DND-41 (cell line): ENCODE measurements around the gene PARVA.

ENCODE experiments used
- ATAC-seq: fragments of 200-7000 bp; cut with Tn5 transposase; 3 replicates; pipeline ENCODE4 v1.9.1; 2021; ENCODE audit warnings: low read depth; ENCODE audit not compliant: insufficient read depth
- DNase-seq: peaks from one replicate; pipeline ENCODE4 v3.0.0-alpha.2; 2020
- H2AFZ ChIP-seq: 2 replicates; pipeline ENCODE4 v1.6.0; 2012; ENCODE audit warnings: low read depth, low read length
- H3K27ac ChIP-seq: 2 replicates; pipeline ENCODE4 v1.5.1; 2012; ENCODE audit warnings: low read length, inconsistent platforms
- H3K27me3 ChIP-seq: fragments of 200-600 bp; sonication (generic); 2 replicates; pipeline ENCODE4 v1.6.0; 2012; ENCODE audit warnings: low read length, mild to moderate bottlenecking, inconsistent platforms; ENCODE audit not compliant: insufficient read depth, poor library complexity
- H3K36me3 ChIP-seq: 2 replicates; pipeline ENCODE4 v1.5.1; 2012; ENCODE audit warnings: low read length, inconsistent platforms; ENCODE audit not compliant: insufficient read depth
- H3K4me1 ChIP-seq: 2 replicates; pipeline ENCODE4 v1.5.1; 2012; ENCODE audit warnings: mild to moderate bottlenecking, low read length; ENCODE audit not compliant: insufficient read depth
- H3K4me2 ChIP-seq: 2 replicates; pipeline ENCODE4 v1.6.0; 2012; ENCODE audit warnings: mild to moderate bottlenecking, moderate library complexity, low read length, inconsistent platforms; ENCODE audit not compliant: insufficient read depth
- H3K4me3 ChIP-seq, 2 experiments: fragments of 200-600 bp in 1 of 2; shearing (Covaris generic) in 1 of 2; 2 replicates each; pipeline ENCODE4 v1.5.1; 2012 to 2016; ENCODE audit warnings: inconsistent platforms in 2 of 2, low read length in 2 of 2, mild to moderate bottlenecking in 2 of 2, low read depth in 1 of 2, moderate library complexity in 1 of 2
- H3K79me2 ChIP-seq: 2 replicates; pipeline ENCODE4 v1.6.0; 2012; ENCODE audit warnings: low read length, inconsistent platforms; ENCODE audit not compliant: insufficient read depth
- H3K9ac ChIP-seq: 2 replicates; pipeline ENCODE4 v1.6.0; 2012; ENCODE audit warnings: low read depth, mild to moderate bottlenecking, inconsistent platforms, low read length, moderate library complexity
- H3K9me3 ChIP-seq: 2 replicates; pipeline ENCODE4 v1.5.1; 2012; ENCODE audit warnings: low read length, moderate library complexity, mild to moderate bottlenecking, inconsistent platforms; ENCODE audit not compliant: insufficient read depth, severe bottlenecking
- H4K20me1 ChIP-seq: 2 replicates; pipeline ENCODE4 v1.6.0; 2012; ENCODE audit warnings: low read length; ENCODE audit not compliant: insufficient read depth
- EZH2 ChIP-seq: IDR thresholded peaks from 3 replicates; pipeline ENCODE4 v1.6.1; 2012; ENCODE audit warnings: borderline replicate concordance, low read depth, mild to moderate bottlenecking, moderate library complexity, low read length, inconsistent platforms; ENCODE audit not compliant: severe bottlenecking
- TF ChIP-seq, protein P1 (sequence below): IDR thresholded peaks from 2 replicates; pipeline ENCODE4 v1.5.1; 2012; ENCODE audit warnings: borderline replicate concordance, low read length, moderate library complexity, mild to moderate bottlenecking; ENCODE audit not compliant: poor library complexity, severe bottlenecking; ENCODE audit errors: extremely low read depth

Gene PARVA

DNA sequence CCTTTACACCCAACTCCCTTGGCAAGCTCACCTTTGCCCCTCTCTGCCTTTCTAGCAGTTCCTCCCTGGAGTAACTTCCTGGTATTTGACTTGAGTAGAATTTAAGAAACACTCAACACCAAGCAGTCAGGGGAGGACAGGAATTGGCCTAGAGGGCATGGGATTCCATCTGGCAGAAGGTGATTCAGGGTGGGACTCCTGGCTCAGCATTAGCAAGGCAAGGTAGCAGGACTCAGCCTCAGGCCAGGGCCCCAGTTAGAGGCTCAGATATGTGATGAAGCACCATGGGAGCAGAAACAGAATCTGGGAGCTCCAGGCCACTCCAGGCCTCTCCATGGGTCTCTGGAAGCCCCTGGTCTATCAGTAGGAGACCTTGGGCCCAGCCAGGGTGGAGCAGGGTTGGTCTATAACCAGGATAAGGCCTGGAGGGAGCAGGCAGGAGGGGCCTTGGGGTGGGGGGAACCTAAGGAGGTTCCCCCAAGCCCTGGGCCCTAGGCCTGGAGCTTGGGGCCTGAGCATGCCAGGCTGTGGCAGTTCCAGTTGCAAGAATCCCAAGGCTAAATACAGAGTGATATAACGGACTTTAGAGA, 148.2 kb downstream of the PARVA start:
- Histone ChIP-seq H3K27ac (no peak overlapping the region), H3K36me3 (no peaks in the 10 kb centered on the region), H2AFZ (no peak overlapping the region), H3K4me3 (no peak overlapping the region), H3K79me2 (no peaks in the 10 kb centered on the region), H3K27me3 (peaks cover 35% of the 10 kb centered on the region), H3K4me1 (no peaks in the 10 kb centered on the region), H3K9me3 (no peaks in the 10 kb centered on the region), H3K9ac (no peak overlapping the region), H4K20me1 (no peaks in the 10 kb centered on the region), H3K4me2 (no peak overlapping the region)
- TF ChIP-seq, protein P1, sequence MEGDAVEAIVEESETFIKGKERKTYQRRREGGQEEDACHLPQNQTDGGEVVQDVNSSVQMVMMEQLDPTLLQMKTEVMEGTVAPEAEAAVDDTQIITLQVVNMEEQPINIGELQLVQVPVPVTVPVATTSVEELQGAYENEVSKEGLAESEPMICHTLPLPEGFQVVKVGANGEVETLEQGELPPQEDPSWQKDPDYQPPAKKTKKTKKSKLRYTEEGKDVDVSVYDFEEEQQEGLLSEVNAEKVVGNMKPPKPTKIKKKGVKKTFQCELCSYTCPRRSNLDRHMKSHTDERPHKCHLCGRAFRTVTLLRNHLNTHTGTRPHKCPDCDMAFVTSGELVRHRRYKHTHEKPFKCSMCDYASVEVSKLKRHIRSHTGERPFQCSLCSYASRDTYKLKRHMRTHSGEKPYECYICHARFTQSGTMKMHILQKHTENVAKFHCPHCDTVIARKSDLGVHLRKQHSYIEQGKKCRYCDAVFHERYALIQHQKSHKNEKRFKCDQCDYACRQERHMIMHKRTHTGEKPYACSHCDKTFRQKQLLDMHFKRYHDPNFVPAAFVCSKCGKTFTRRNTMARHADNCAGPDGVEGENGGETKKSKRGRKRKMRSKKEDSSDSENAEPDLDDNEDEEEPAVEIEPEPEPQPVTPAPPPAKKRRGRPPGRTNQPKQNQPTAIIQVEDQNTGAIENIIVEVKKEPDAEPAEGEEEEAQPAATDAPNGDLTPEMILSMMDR: no peak
- TF ChIP-seq EZH2: no peak
- ATAC-seq (no peak), DNase-seq (no peak)

DNA sequence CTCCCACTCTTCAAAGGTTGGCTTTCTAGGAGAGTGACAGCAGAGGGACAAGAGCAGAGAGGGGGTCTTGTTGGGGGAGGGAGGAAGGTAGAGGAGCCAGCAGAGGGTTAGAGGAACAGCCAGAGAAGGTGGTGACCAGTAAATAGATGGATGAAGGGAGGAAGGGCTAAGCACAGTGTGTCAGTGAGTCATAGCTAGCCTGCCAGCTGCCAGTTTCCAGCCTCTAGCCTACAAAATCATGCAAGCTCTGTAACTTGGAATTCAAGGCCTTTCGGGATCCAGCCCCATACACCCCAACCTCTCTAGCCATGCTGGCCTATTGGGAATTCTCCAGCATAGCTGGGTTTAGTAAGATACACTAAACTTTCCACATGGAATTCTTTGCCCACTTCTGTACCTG, 149.4 kb downstream of the PARVA start:
- Histone ChIP-seq H3K4me1 (no peaks in the 10 kb centered on the region), H3K36me3 (no peaks in the 10 kb centered on the region), H3K9ac (no peak overlapping the region), H3K79me2 (no peaks in the 10 kb centered on the region), H3K4me3 (no peak overlapping the region), H3K27me3 (peaks cover 44% of the 10 kb centered on the region), H2AFZ (no peak overlapping the region), H3K9me3 (no peaks in the 10 kb centered on the region), H3K4me2 (no peak overlapping the region), H4K20me1 (no peaks in the 10 kb centered on the region), H3K27ac (no peak overlapping the region)
- TF ChIP-seq, protein P1: no peak
- TF ChIP-seq EZH2: no peak
- no peak for DNase-seq
- ATAC-seq: no peak

DNA sequence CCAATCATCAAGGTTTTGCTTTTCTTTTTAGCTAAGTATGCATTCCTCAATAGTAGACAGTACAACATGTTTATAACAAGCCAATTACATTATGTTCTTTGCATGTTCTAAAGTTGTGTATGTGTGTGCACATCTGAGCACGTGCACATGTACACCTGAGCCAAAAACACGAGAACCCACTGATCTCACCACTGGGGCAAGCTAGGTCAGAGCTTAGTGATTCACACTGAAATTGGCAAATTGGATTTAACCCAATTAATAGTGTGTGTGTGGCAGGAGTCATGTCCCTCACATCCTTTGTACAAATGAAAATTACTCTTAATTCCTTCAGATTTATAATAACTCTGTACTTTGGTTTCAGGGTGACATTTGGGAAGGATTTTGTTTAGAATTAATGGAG, 151.1 kb downstream of the PARVA start:
- Histone ChIP-seq H3K4me3 (no peak overlapping the region), H2AFZ (no peak overlapping the region), H3K4me2 (no peak overlapping the region), H3K4me1 (no peaks in the 10 kb centered on the region), H3K79me2 (no peaks in the 10 kb centered on the region), H3K36me3 (no peaks in the 10 kb centered on the region), H3K9ac (no peak overlapping the region), H3K27ac (no peak overlapping the region), H3K9me3 (no peaks in the 10 kb centered on the region), H4K20me1 (no peaks in the 10 kb centered on the region), H3K27me3 (peaks cover 51% of the 10 kb centered on the region)
- ATAC-seq (no peak), DNase-seq (no peak)
- TF ChIP-seq, protein P1: no peak
- no peak for TF ChIP-seq EZH2

DNA sequence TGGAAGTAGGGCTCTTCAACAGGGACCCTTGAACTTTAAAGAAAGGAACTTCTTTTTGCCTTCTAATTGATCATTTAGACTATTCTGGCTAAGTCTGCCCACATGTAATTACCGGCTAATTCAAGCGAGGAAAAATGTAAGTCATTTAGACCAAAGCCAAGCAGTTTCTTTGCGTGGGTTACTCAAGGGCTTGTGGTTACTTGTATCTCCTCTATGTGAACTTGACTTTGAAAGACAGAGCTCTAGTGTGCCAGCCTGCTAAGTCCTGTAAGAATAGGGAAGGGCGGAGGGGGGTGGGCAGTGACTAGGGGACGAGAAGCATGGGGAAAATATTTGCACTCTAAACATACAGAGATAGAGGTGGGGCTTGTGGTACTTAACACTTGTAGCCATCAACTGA, 151.7 kb downstream of the PARVA start:
- Histone ChIP-seq H3K9me3 (no peaks in the 10 kb centered on the region), H3K27ac (no peak overlapping the region), H3K79me2 (no peaks in the 10 kb centered on the region), H3K27me3 (peaks cover 51% of the 10 kb centered on the region), H3K4me3 (no peak overlapping the region), H4K20me1 (no peaks in the 10 kb centered on the region), H3K9ac (no peak overlapping the region), H3K4me1 (no peaks in the 10 kb centered on the region), H2AFZ (no peak overlapping the region), H3K36me3 (no peaks in the 10 kb centered on the region), H3K4me2 (no peak overlapping the region)
- ATAC-seq (no peak), DNase-seq (no peak)
- TF ChIP-seq EZH2: no peak
- TF ChIP-seq, protein P1: no peak
